Endothelial cell of umbilical vein (primary cell): ENCODE measurements around the gene AQP12B. TPM values are rescaled to one million over a fixed set of nuclear protein-coding genes. Genes with fewer than 3 reads are reported as not detected.

Experiments
- BruUV-seq: library from RNA; stranded (reverse); fragments of 400-500 nt; replicated peaks from 2 replicates; lab custom pipeline; 2021; lab: Mats Ljungman, UMichigan
- CTCF ChIA-PET: fragments of 300-600, 350-600 bp; sonication (Branson Sonifier 250); formaldehyde crosslinking; loops from one replicate; lab custom pipeline; 2021; ENCODE audit warnings: antibody characterized with exemption, inconsistent platforms; lab: Charles Lee
- POLR2A ChIA-PET: fragments of 300-600, 350-600 bp; sonication (Branson Sonifier 250); formaldehyde crosslinking; loops from one replicate; lab custom pipeline; 2021; ENCODE audit warnings: antibody characterized with exemption, inconsistent platforms; lab: Charles Lee
- DNase-seq: peaks from one replicate; pipeline ENCODE4 v3.0.0-alpha.2; 2011; ENCODE audit warnings: low read depth, low spot score
- FAIRE-seq: peaks from 2 replicates; lab custom pipeline; 2011; peaks lifted over from hg19 to GRCh38; lab: Jason Lieb, UNC
- H2AFZ ChIP-seq: 2 replicates; pipeline ENCODE4 v1.6.0; 2012; ENCODE audit warnings: low read depth, low read length, control low read depth, inconsistent platforms
- H3K27ac ChIP-seq: 2 replicates; pipeline ENCODE4 v1.5.1; 2011; ENCODE audit warnings: low read depth, mild to moderate bottlenecking, control low read depth, low read length, moderate library complexity; ENCODE audit not compliant: insufficient read depth
- H3K27me3 ChIP-seq, 2 experiments: 2 replicates each; pipeline versions ENCODE4 v1.6.0 to v1.6.1; 2011; ENCODE audit warnings: low read length in 2 of 2, mixed read lengths in 1 of 2; ENCODE audit not compliant: control insufficient read depth in 2 of 2, insufficient read depth in 2 of 2
- H3K36me3 ChIP-seq, 2 experiments: 2 replicates in 1 of 2; 3 replicates in 1 of 2; pipeline ENCODE4 v1.5.1; 2011; ENCODE audit warnings: low read length in 2 of 2, mild to moderate bottlenecking in 1 of 2, moderate library complexity in 1 of 2; ENCODE audit not compliant: control insufficient read depth in 2 of 2, insufficient read depth in 2 of 2; ENCODE audit errors: extremely low read depth in 1 of 2
- H3K4me1 ChIP-seq: 3 replicates; pipeline ENCODE4 v1.5.1; 2011; ENCODE audit warnings: mild to moderate bottlenecking, low read length; ENCODE audit not compliant: control insufficient read depth, insufficient read depth; ENCODE audit errors: extremely low read depth
- H3K4me2 ChIP-seq: 2 replicates; pipeline ENCODE4 v1.6.1; 2011; ENCODE audit warnings: low read length, control low read depth, mixed read lengths; ENCODE audit not compliant: insufficient read depth
- H3K4me3 ChIP-seq, 3 experiments: fragments of 200-600 bp in 1 of 3; sonication (generic), shearing (Covaris generic) in 1 of 3; replicated peaks in 1 of 3; 2 replicates each; pipeline ENCODE4 v1.5.1; 2011 to 2016; ENCODE audit warnings: control low read depth in 3 of 3, low read length in 3 of 3, mild to moderate bottlenecking in 2 of 3, inconsistent platforms in 1 of 3, low read depth in 1 of 3, moderate library complexity in 1 of 3; ENCODE audit not compliant: insufficient read depth in 1 of 3
- H3K79me2 ChIP-seq: 2 replicates; pipeline ENCODE4 v1.6.0; 2012; ENCODE audit warnings: low read length, inconsistent platforms; ENCODE audit not compliant: control insufficient read depth, insufficient read depth
- H3K9ac ChIP-seq: replicated peaks from 2 replicates; pipeline ENCODE3; 2011; ENCODE audit warnings: low read length, control low read depth; ENCODE audit not compliant: insufficient read depth; ENCODE audit errors: extremely low read depth
- H3K9me1 ChIP-seq: replicated peaks from 3 replicates; pipeline ENCODE4 v1.6.0; 2011; ENCODE audit warnings: mild to moderate bottlenecking, low read length; ENCODE audit not compliant: control insufficient read depth, insufficient read depth; ENCODE audit errors: extremely low read depth
- H3K9me3 ChIP-seq: replicated peaks from 2 replicates; pipeline ENCODE4 v1.5.1; 2012; ENCODE audit warnings: low read length, inconsistent platforms; ENCODE audit not compliant: control insufficient read depth, insufficient read depth
- H4K20me1 ChIP-seq: replicated peaks from 2 replicates; pipeline ENCODE3; 2011; ENCODE audit warnings: mild to moderate bottlenecking, low read length; ENCODE audit not compliant: control insufficient read depth, insufficient read depth; ENCODE audit errors: extremely low read depth
- EZH2 ChIP-seq: IDR thresholded peaks from 2 replicates; pipeline ENCODE4 v1.6.1; 2012; ENCODE audit warnings: borderline replicate concordance, low read depth, mild to moderate bottlenecking, moderate library complexity, low read length, inconsistent platforms; ENCODE audit not compliant: severe bottlenecking
- FOS ChIP-seq: IDR thresholded peaks from 2 replicates; pipeline ENCODE4 v1.6.1; 2011; ENCODE audit warnings: mild to moderate bottlenecking, low read length, moderate library complexity, borderline replicate concordance; ENCODE audit not compliant: insufficient read depth
- GATA2 ChIP-seq: IDR thresholded peaks from 2 replicates; pipeline ENCODE4 v1.7.0; 2011; ENCODE audit warnings: low read depth, mild to moderate bottlenecking, moderate library complexity, mixed read lengths, low read length; ENCODE audit not compliant: insufficient read length, insufficient read depth
- JUN ChIP-seq: IDR thresholded peaks from 2 replicates; pipeline ENCODE4 v1.6.1; 2011; ENCODE audit warnings: borderline replicate concordance, low read depth; ENCODE audit not compliant: insufficient read length, insufficient read depth
- MYC ChIP-seq: IDR thresholded peaks from one replicate; pipeline ENCODE4 v1.6.1; 2011; ENCODE audit warnings: mild to moderate bottlenecking, low read depth, low read length
- POLR2A ChIP-seq: IDR thresholded peaks from 2 replicates; pipeline ENCODE4 v1.6.1; 2012; ENCODE audit warnings: low read depth, mild to moderate bottlenecking, control low read depth, low read length
- POLR2AphosphoS5 ChIP-seq: IDR thresholded peaks from 2 replicates; pipeline ENCODE4 v1.6.1; 2012; ENCODE audit warnings: low read depth, mild to moderate bottlenecking, control low read depth, low read length, moderate library complexity; ENCODE audit not compliant: insufficient read depth
- dilution Hi-C: fragments of 300-500 bp; cut with MboI; formaldehyde crosslinking; loops from one replicate; pipeline ENCODE4 v1.15.0; 2019; ENCODE audit warnings: low sequenced_read_pairs; ENCODE audit not compliant: extremely low pct_ligation_motif_present
- intact Hi-C: fragments of 100-400 bp; cut with micrococcal nuclease; formaldehyde crosslinking; loops from one replicate; pipeline ENCODE4 v1.10.0; 2022
- polyA plus RNA-seq, 4 experiments: library from polyadenylated mRNA; depleted of rRNA in 3 of 4; stranded (reverse) in 3 of 4; unstranded in 1 of 4; fragments of >200 nt; gene quantifications; 2 replicates each; pipeline versions ENCODE4 v1.2.1 to v1.2.3, GENCODE V29; 2011 to 2012; ENCODE audit warnings: missing spikeins in 1 of 4
- total RNA-seq: library from RNA; stranded (reverse); gene quantifications from 2 replicates; pipeline ENCODE4 v1.2.3, GENCODE V29; 2021
- TF ChIP-seq, protein P1 (sequence below): IDR thresholded peaks from 2 replicates; pipeline ENCODE4 v1.6.1; 2011; ENCODE audit not compliant: insufficient read depth, insufficient read length
- TF ChIP-seq, protein P2 (sequence below), 2 donors: IDR thresholded peaks; 1 replicate in 1 of 2; 2 replicates in 1 of 2; pipeline ENCODE4 v1.5.1; 2011; ENCODE audit warnings: low read length in 2 of 2, mild to moderate bottlenecking in 2 of 2, moderate library complexity in 2 of 2, control low read depth in 1 of 2, inconsistent platforms in 1 of 2, low read depth in 1 of 2; ENCODE audit not compliant: insufficient read depth in 1 of 2; ENCODE audit errors: extremely low read depth in 1 of 2

The AQP12B gene
- total and polyA plus RNA-seq, 2 donors (not counting 3 experiments of a cell fraction or from before 2014, with no cell fraction given), result not detected

DNA sequence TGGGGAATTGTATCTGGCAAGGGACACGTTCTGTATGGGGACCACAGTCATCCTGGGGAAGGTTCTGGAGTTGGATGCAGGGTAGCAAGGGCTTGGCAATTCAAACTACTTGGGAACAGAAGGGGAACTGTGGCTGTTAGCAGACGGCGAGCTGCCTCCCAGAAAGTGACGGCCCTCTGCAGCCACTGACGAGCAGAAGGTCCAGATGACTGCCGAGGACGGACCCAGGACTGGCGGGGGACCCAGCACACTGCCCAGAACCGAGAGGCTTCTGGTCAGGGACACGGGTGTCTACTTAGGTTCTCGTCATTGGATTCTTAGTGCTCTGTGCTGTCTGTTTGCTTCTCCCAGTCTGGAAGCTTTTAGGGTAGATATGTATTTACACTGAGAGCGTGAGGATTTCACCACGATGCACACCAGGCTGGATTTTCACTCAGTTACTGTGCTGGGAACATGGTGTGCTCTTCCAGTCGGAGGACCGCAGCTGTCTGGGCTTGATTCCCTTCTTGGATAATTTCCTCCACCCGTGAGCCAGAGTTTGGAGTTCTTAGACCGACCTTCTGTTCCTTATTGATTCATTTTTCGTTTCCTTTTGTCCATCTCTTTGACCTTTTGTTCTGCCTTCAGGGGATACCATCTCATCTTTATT lies 44.0 kb downstream of the AQP12B start:
- Histone ChIP-seq H3K9ac (no peak overlapping the region), H3K36me3 (no peaks in the 10 kb centered on the region), H4K20me1 (no peaks in the 10 kb centered on the region), H3K9me1 (no peaks in the 10 kb centered on the region), H3K4me2 (no peak overlapping the region), H3K27ac (no peak overlapping the region), H3K4me3 (no peak overlapping the region), H3K9me3 (no peaks in the 10 kb centered on the region), H3K79me2 (no peaks in the 10 kb centered on the region), H3K27me3 (no peaks in the 10 kb centered on the region), H2AFZ (no peak overlapping the region), H3K4me1 (no peaks in the 10 kb centered on the region)
- ChIA-PET POLR2A (no interaction called here), CTCF (no interaction called here)
- no peak for TF ChIP-seq EZH2
- TF ChIP-seq, protein P1, sequence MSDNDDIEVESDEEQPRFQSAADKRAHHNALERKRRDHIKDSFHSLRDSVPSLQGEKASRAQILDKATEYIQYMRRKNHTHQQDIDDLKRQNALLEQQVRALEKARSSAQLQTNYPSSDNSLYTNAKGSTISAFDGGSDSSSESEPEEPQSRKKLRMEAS, result no peak
- TF ChIP-seq GATA2, result no peak
- no peak for TF ChIP-seq POLR2A
- TF ChIP-seq, protein P2, sequence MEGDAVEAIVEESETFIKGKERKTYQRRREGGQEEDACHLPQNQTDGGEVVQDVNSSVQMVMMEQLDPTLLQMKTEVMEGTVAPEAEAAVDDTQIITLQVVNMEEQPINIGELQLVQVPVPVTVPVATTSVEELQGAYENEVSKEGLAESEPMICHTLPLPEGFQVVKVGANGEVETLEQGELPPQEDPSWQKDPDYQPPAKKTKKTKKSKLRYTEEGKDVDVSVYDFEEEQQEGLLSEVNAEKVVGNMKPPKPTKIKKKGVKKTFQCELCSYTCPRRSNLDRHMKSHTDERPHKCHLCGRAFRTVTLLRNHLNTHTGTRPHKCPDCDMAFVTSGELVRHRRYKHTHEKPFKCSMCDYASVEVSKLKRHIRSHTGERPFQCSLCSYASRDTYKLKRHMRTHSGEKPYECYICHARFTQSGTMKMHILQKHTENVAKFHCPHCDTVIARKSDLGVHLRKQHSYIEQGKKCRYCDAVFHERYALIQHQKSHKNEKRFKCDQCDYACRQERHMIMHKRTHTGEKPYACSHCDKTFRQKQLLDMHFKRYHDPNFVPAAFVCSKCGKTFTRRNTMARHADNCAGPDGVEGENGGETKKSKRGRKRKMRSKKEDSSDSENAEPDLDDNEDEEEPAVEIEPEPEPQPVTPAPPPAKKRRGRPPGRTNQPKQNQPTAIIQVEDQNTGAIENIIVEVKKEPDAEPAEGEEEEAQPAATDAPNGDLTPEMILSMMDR (IDR thresholded peaks at IDR 0.05; ENCODE audit: extremely low read depth in 1 of 2, insufficient read depth in 1 of 2, low read depth in 1 of 2, low read length in 2 of 2), result no peak
- TF ChIP-seq JUN, result no peak
- no peak for TF ChIP-seq FOS
- no peak for TF ChIP-seq MYC
- no peak for TF ChIP-seq POLR2AphosphoS5
- intact Hi-C loops (no loop called here), dilution Hi-C loops (no loop called here)
- DNase-seq (no peak), FAIRE-seq (no peak)
- BruUV-seq, result no TSS peak
